Activated CD4-positive, alpha-beta memory T cell treated with anti-CD3 and anti-CD28 coated beads, Interleukin-2, amount 10 ng/mL, durations not matched to agents 7 days and 5 days (primary cell): Measurements from ENCODE around the gene MORC4. TPM values are rescaled to one million over a fixed set of nuclear protein-coding genes. Genes with fewer than 3 reads are reported as not detected.

Source experiments
- CTCF ChIA-PET: fragments of 350-600 bp; sonication (Branson Sonifier 250); formaldehyde crosslinking; loops from one replicate; lab custom pipeline; 2021; ENCODE audit warnings: antibody characterized with exemption, inconsistent platforms; lab: Charles Lee
- POLR2A ChIA-PET: fragments of 350-600 bp; sonication (Branson Sonifier 250); formaldehyde crosslinking; loops from one replicate; lab custom pipeline; 2021; ENCODE audit warnings: antibody characterized with exemption; lab: Charles Lee
- DNase-seq: peaks from one replicate; pipeline ENCODE4 v3.0.0-alpha.2; 2020
- H3K27ac Mint-ChIP-seq: one replicate; pipeline ENCODE4 v1.8.0; 2021; ENCODE audit warnings: mild to moderate bottlenecking, mixed read lengths
- H3K27me3 Mint-ChIP-seq: one replicate; pipeline ENCODE4 v1.8.0; 2021; ENCODE audit warnings: mixed read lengths
- H3K36me3 Mint-ChIP-seq: one replicate; pipeline ENCODE4 v1.8.0; 2021; ENCODE audit warnings: low read depth, mixed read lengths
- H3K4me1 Mint-ChIP-seq: one replicate; pipeline ENCODE4 v1.8.0; 2021; ENCODE audit warnings: mixed read lengths
- H3K4me3 Mint-ChIP-seq: one replicate; pipeline ENCODE4 v1.8.0; 2021; ENCODE audit warnings: mild to moderate bottlenecking, mixed read lengths
- H3K9me3 Mint-ChIP-seq: one replicate; pipeline ENCODE4 v1.8.0; 2021; ENCODE audit warnings: mixed read lengths
- total RNA-seq, 2 experiments: library from RNA; stranded (reverse); gene quantifications; one replicate each; pipeline ENCODE4 v1.2.3, GENCODE V29; 2021

The MORC4 gene
- total RNA-seq, 2 experiments from 2014 or later: 6.3 to 6.9 TPM

DNA sequence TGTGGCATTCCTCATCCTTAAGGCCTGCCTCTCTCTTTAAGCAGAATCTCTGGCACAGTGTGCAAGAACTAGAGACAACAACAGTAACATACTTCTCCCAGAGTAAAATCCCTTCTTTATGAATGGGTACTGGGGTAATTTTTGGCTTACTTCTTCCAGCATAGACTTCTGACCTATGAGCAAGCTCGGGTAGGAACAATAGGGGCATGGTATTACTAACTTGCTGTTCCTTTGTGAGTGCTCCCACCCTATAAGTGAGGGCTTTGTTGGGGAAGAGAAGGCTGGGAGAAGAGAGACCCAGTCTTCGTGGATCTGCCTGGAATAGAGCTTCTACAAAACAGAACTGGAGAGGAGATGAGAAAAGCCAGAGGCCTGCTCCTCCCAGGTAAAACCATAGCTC, 49.6 kb downstream of the MORC4 start:
- ChIA-PET CTCF (interaction anchor here (0.6 to 1.4 kb wide), 2 partner anchors 53 to 56 kb away, joined by 3 to 4 read pairs; no protein-coding TSS in a partner anchor), POLR2A (no interaction called here)
- no peaks in the 10 kb centered on the region for H3K36me3 Mint-ChIP-seq
- no peaks in the 10 kb centered on the region for H3K27me3 Mint-ChIP-seq
- H3K4me3 Mint-ChIP-seq: no peak overlapping the region
- no peak for DNase-seq
- H3K27ac Mint-ChIP-seq: no peak overlapping the region
- no peaks in the 10 kb centered on the region for H3K9me3 Mint-ChIP-seq
- no peaks in the 10 kb centered on the region for H3K4me1 Mint-ChIP-seq

DNA sequence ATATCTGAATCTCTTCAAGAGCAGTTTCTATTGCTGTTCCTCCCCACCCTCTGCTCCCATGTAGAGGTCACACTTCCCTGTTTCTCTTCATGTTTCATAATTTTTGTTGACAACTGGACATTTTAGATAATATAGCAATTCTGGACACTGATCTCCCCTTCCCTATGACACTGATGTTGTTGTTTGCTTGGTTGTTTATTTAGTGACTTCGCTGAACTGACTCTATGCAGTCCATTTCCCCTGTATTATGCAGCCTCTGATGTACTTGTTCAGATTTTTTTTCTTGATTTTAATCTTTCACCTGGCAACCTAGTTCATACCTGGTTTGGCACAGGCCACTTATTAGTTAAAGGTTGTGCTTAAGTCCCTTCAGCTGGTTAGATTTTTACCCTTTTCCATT, 50.6 kb downstream of the MORC4 start:
- Mint-ChIP-seq H3K9me3 (no peaks in the 10 kb centered on the region), H3K27me3 (no peaks in the 10 kb centered on the region), H3K36me3 (no peaks in the 10 kb centered on the region), H3K27ac (no peak overlapping the region), H3K4me1 (no peaks in the 10 kb centered on the region), H3K4me3 (no peak overlapping the region)
- ChIA-PET POLR2A (no interaction called here), CTCF (interaction anchor here (1.2 kb wide), 1 partner anchor 50 kb away, joined by 3 read pairs; no protein-coding TSS in a partner anchor)
- DNase-seq: no peak

DNA sequence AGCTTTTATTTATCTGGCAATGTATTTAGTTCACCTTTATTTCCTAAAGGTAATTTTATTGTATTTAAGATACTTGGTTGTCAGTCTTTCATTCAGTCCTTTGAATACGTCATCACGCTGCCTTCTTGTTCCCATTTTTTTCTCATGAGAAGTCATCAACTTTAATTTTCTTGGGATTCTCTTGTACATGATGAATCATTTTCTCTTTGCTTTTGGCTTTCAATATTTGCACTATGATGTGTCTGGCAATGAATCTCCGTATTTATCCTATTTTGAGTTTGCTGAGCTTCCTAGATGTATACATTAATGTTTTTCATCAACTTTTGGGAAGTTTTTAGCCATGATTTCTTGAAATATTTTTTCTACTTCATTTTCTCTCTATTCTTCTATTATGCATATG, 51.4 kb downstream of the MORC4 start:
- Mint-ChIP-seq H3K4me1 (no peaks in the 10 kb centered on the region), H3K36me3 (no peaks in the 10 kb centered on the region), H3K27me3 (no peaks in the 10 kb centered on the region), H3K27ac (no peak overlapping the region), H3K4me3 (no peak overlapping the region), H3K9me3 (no peaks in the 10 kb centered on the region)
- ChIA-PET CTCF (interaction anchor here (1.2 kb wide), 1 partner anchor 50 kb away, joined by 3 read pairs; no protein-coding TSS in a partner anchor), POLR2A (interaction anchor here (0.6 kb wide), 1 partner anchor 36 kb away, joined by 3 read pairs; no protein-coding TSS in a partner anchor)
- DNase-seq: no peak

DNA sequence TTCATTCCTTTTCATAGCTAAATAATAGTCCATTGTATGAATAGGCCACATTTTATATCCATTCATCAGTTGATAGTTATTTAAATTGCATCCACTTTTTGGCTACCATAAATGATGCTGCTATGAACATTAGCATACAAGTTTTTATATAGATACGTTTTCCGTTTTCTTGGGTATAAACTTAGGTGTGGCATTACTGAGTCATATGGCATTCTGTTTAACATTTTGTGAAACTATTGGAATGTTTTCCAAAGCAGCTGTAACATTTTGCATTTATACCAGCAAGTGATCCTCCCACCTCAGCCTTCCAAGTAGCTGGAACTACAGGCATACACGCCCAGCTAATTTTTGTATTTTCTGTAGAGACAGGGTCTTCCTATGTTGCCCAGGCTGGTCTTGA, 53.5 kb downstream of the MORC4 start:
- ChIA-PET CTCF (no interaction called here), POLR2A (no interaction called here)
- Mint-ChIP-seq H3K27me3 (no peaks in the 10 kb centered on the region), H3K27ac (no peak overlapping the region), H3K4me1 (no peaks in the 10 kb centered on the region), H3K9me3 (no peaks in the 10 kb centered on the region), H3K4me3 (no peak overlapping the region), H3K36me3 (peaks cover 3% of the 10 kb centered on the region)
- no peak for DNase-seq

DNA sequence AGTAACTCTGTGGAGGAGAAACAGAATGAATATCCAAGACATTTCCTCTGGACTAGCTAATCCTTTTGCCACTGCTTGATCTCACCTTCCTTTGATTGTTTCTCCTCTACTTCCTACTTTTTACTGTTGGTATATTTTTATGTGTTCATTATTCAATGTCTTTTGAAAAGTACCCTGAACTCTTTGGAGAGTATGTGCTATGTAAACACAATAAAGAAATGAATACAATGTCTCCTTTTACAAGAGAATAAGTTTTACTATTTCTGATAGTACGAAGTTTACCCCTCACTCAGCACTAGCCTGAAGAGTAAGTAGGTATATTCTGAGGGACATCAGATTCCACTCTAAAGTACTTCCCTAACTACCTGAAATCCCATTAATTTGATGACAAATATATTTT, 59.9 kb downstream of the MORC4 start:
- DNase-seq: no peak
- Mint-ChIP-seq H3K36me3 (peaks cover 3% of the 10 kb centered on the region), H3K27ac (no peak overlapping the region), H3K27me3 (no peaks in the 10 kb centered on the region), H3K4me1 (no peaks in the 10 kb centered on the region), H3K9me3 (no peaks in the 10 kb centered on the region), H3K4me3 (no peak overlapping the region)
- ChIA-PET POLR2A (no interaction called here), CTCF (no interaction called here)

DNA sequence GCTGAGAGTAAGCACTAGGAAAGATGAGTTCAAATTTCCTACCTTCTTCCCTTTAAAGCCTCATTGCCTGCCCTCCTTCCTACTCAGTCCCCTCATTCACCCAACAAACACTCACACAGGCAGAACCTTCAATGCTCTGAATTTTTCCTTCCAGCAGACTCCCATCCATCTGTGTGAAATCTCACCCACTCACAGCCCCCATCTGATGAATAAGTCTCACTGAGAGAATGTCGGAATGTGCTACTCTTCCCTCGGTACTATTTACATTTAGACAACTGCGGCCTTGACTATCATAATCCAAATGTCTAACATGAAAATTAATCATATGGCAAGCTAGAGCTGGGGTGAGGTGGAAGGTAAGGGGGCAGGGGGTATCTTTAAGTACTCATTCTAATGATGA, 60.4 kb downstream of the MORC4 start:
- H3K9me3 Mint-ChIP-seq: no peaks in the 10 kb centered on the region
- H3K36me3 Mint-ChIP-seq: peaks cover 3% of the 10 kb centered on the region
- CTCF ChIA-PET: no interaction called here
- H3K4me3 Mint-ChIP-seq: no peak overlapping the region
- H3K27ac Mint-ChIP-seq: no peak overlapping the region
- no peak for DNase-seq
- H3K4me1 Mint-ChIP-seq: no peaks in the 10 kb centered on the region
- POLR2A ChIA-PET: no interaction called here
- no peaks in the 10 kb centered on the region for H3K27me3 Mint-ChIP-seq

DNA sequence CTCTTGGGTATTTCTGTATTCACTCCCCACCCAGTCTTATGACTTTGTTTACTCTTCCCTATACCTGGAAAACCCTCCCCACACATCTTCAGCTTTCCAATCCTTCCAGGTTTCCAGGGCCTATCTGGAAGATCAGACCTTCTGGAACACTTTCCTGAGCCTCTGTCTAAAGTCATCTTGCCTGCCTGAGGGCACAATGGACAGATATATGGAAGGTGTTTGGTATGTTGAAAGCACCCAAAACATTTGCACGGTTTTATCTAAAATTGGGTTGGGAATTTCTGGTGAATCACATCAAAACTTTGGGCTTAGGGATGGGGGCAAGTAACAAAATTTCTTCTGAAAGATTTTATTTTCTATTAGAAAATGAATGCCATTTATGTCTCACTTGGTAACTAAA, 63.8 kb downstream of the MORC4 start:
- H3K27me3 Mint-ChIP-seq: no peaks in the 10 kb centered on the region
- no peaks in the 10 kb centered on the region for H3K9me3 Mint-ChIP-seq
- no peak for DNase-seq
- no peaks in the 10 kb centered on the region for H3K4me1 Mint-ChIP-seq
- H3K4me3 Mint-ChIP-seq: no peak overlapping the region
- H3K27ac Mint-ChIP-seq: no peak overlapping the region
- ChIA-PET POLR2A (no interaction called here), CTCF (no interaction called here)
- no peaks in the 10 kb centered on the region for H3K36me3 Mint-ChIP-seq

DNA sequence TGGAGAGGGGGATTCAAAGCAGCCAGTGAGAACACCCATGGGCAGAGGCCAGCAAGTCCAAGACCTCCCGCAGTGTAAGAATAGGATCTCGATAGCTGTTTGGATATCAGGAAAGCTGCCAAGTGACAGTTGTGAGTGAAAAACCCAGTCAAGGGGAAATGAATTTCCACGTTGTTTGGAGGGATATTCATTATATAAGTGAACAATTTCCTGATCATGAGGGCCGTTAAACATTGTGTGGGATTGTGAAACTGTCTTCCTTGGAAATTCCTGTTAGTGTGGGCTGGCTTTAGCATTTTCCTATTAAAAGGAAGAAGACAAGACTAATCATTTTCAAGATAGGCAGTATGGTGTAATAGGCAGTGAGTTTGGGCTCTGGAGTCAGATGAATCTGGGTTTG, 64.8 kb downstream of the MORC4 start:
- no peak for DNase-seq
- Mint-ChIP-seq H3K4me1 (no peaks in the 10 kb centered on the region), H3K27ac (no peak overlapping the region), H3K9me3 (no peaks in the 10 kb centered on the region), H3K4me3 (no peak overlapping the region), H3K27me3 (no peaks in the 10 kb centered on the region), H3K36me3 (no peaks in the 10 kb centered on the region)
- POLR2A ChIA-PET: no interaction called here
- CTCF ChIA-PET: no interaction called here

DNA sequence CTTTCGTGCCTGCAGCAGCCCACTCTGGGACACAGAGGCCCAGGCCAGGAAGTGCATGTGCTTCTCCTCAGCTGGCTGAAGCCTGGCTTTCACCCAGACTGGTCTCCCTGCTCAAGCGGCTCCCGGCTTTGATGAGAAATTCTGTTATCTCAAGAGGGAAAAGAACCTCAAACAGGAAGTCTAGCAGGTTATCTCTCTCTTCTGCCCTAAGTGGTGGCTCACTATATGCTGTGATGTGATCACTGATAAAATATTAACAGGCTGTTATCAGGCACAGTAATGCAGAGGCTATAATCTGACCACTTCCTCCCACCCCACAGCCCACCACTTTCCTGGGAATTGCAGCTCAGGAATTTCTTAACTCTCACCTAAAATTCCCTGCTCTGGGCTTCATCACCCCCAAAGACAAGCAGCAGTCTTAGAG, 66.5 kb downstream of the MORC4 start:
- no peak for DNase-seq
- Mint-ChIP-seq H3K27me3 (no peaks in the 10 kb centered on the region), H3K27ac (no peak overlapping the region), H3K36me3 (no peaks in the 10 kb centered on the region), H3K4me1 (no peaks in the 10 kb centered on the region), H3K9me3 (no peaks in the 10 kb centered on the region), H3K4me3 (no peak overlapping the region)
- ChIA-PET POLR2A (no interaction called here), CTCF (interaction anchor here (0.9 kb wide), 1 partner anchor 28 kb away, joined by 3 read pairs; no protein-coding TSS in a partner anchor)

DNA sequence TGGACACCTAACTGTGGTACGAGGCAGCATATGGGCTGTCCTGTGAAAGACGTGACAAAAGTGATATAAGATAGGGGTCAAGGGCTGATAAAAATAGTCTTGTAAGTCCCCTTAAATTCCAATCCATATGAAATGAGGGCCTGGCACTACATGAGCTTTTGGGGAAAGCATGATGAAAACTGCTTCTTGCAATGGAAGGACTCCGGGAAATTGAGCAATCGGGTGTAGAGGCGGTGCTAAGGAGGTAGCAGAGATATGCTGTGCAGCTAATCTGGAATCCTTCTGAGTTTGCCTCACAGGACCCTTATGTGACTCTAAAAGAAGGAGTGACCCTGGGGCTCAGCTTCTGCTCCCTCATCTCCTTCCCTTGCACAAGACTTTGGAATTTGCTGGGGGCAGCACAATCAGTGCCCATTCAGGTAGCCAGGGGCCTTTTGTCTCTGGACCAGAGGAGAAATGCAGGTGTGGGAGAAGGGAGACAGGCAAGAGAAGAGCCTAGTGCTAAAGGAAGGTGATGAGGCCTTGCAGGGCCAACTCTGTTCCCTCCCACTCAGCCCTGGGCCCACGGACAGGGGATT, 67.0 kb downstream of the MORC4 start:
- Mint-ChIP-seq H3K9me3 (no peaks in the 10 kb centered on the region), H3K27ac (no peak overlapping the region), H3K36me3 (no peaks in the 10 kb centered on the region), H3K4me3 (no peak overlapping the region), H3K4me1 (no peaks in the 10 kb centered on the region), H3K27me3 (no peaks in the 10 kb centered on the region)
- CTCF ChIA-PET: interaction anchor here (0.9 kb wide), 1 partner anchor 27 kb away, joined by 3 read pairs; no protein-coding TSS in a partner anchor
- POLR2A ChIA-PET: no interaction called here
- DNase-seq: no peak

DNA sequence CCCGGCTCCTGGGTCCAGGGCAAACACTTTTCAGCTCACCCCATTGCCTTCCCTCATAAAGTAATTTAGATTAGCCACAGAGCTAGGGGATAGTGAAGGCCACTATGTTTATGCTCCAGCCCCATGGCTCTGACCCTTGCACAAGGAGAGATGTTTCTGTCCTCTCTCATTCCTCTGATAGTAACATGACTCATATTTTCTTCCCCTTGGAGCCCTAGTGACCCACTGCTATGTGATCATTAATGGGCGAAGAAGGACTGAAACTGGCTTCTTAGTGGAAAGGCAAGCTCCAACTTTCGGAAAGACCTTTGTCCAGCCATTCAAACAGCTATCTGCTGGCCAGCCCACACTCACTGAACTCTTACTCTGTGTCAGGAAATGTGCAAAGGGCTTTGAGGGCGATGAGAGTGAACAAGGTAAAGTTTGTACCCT, 67.5 kb downstream of the MORC4 start:
- Mint-ChIP-seq H3K4me1 (no peaks in the 10 kb centered on the region), H3K9me3 (no peaks in the 10 kb centered on the region), H3K4me3 (no peak overlapping the region), H3K36me3 (no peaks in the 10 kb centered on the region), H3K27ac (no peak overlapping the region), H3K27me3 (no peaks in the 10 kb centered on the region)
- CTCF ChIA-PET: interaction anchor here (0.9 kb wide), 1 partner anchor 27 kb away, joined by 3 read pairs; no protein-coding TSS in a partner anchor
- POLR2A ChIA-PET: no interaction called here
- DNase-seq: no peak

DNA sequence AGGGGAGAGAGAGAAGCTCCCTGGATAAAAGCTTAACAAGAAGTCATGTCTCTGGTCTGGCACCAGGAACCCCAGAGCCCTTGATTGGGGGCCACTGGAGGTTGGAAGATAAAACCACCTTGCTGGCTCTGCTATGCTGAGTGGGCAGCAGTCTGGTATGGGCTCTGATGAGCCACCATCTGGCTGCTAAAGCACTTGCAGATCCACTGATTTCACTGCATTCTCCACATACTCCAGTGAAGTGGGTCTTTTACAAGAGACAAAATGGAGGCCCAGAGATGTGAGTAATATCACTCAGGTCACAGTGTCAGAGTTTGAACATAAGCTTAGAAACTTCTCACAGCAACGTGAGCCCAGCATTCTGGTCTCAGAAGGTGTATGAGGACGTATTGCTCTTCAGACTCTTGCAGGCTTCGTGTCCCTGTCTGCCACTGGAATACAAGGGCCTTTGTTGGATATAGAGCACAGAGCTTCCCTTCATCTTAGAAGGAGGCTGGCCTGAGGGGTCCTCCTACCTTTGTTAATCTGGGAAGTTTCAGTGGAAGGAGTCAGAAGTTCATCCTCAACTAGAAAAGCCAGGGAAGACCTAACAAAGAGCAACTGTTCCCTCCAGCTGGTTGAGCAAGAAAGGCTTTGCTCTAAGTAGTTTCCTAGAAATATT, 68.1 kb downstream of the MORC4 start:
- ChIA-PET CTCF (no interaction called here), POLR2A (no interaction called here)
- H3K4me3 Mint-ChIP-seq: no peak overlapping the region
- no peaks in the 10 kb centered on the region for H3K27me3 Mint-ChIP-seq
- H3K9me3 Mint-ChIP-seq: no peaks in the 10 kb centered on the region
- no peaks in the 10 kb centered on the region for H3K4me1 Mint-ChIP-seq
- no peak for DNase-seq
- no peaks in the 10 kb centered on the region for H3K36me3 Mint-ChIP-seq
- H3K27ac Mint-ChIP-seq: no peak overlapping the region

DNA sequence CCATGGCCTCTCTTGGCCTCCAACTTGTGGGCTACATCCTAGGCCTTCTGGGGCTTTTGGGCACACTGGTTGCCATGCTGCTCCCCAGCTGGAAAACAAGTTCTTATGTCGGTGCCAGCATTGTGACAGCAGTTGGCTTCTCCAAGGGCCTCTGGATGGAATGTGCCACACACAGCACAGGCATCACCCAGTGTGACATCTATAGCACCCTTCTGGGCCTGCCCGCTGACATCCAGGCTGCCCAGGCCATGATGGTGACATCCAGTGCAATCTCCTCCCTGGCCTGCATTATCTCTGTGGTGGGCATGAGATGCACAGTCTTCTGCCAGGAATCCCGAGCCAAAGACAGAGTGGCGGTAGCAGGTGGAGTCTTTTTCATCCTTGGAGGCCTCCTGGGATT, 71.8 kb downstream of the MORC4 start:
- no peak overlapping the region for H3K4me3 Mint-ChIP-seq
- ChIA-PET POLR2A (no interaction called here), CTCF (no interaction called here)
- H3K4me1 Mint-ChIP-seq: no peaks in the 10 kb centered on the region
- no peaks in the 10 kb centered on the region for H3K27me3 Mint-ChIP-seq
- no peaks in the 10 kb centered on the region for H3K36me3 Mint-ChIP-seq
- no peak for DNase-seq
- H3K9me3 Mint-ChIP-seq: no peaks in the 10 kb centered on the region
- H3K27ac Mint-ChIP-seq: no peak overlapping the region

DNA sequence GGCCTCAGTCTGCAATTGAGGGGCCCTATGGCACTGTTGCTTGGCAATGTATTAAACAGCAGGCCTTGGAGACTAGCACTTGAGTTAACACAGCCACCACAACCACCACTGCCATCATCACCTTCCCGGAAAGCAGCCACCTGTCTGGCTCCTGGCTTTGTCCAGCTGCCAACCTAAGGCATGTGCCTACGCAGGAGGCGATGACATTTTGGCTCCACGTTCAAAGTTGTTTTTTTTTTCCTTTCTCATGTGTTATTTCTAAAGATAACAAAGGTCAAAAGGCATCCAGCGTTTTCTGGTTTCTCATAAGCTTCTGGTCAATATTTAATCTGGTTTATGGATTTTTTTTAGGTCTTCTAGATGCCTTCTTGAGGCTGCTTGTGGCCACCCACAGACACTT, 72.3 kb downstream of the MORC4 start:
- Mint-ChIP-seq H3K27ac (no peak overlapping the region), H3K36me3 (no peaks in the 10 kb centered on the region), H3K27me3 (no peaks in the 10 kb centered on the region), H3K9me3 (no peaks in the 10 kb centered on the region), H3K4me1 (no peaks in the 10 kb centered on the region), H3K4me3 (no peak overlapping the region)
- ChIA-PET POLR2A (no interaction called here), CTCF (no interaction called here)
- DNase-seq: no peak
